ENCODE measurements around the gene PARP1. TPM values are rescaled to one million over a fixed set of nuclear protein-coding genes. Genes with fewer than 3 reads are reported as not detected.

Gene PARP1
- total RNA-seq, 1 experiment from 2014 or later, result 235 TPM

DNA sequence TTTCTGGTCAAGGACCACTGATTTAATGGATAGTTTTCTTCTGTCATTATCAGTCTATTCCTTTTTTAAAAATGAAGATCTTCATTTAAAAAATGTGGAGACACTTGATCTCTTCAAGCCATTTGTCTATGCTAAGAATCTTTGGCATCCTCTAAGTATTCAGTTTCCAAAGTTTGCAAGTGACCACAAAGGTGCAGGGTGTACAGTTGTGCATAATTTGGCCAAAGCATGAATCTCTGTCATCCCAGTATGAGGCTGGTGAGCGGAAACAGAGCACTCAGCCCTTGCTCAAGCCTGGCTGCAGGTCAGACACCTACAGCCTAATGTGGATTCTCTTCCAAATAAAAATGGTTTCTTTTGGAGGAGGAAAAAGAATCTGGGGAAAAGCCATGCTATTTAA is 19.8 kb downstream of the PARP1 start:
- H3K27me3 Mint-ChIP-seq (ENCODE audit: insufficient read depth, unreplicated experiment), result no peaks in the 10 kb centered on the region
- intact Hi-C loops (cut with micrococcal nuclease), result no loop called here
- TF ChIP-seq, protein P1, sequence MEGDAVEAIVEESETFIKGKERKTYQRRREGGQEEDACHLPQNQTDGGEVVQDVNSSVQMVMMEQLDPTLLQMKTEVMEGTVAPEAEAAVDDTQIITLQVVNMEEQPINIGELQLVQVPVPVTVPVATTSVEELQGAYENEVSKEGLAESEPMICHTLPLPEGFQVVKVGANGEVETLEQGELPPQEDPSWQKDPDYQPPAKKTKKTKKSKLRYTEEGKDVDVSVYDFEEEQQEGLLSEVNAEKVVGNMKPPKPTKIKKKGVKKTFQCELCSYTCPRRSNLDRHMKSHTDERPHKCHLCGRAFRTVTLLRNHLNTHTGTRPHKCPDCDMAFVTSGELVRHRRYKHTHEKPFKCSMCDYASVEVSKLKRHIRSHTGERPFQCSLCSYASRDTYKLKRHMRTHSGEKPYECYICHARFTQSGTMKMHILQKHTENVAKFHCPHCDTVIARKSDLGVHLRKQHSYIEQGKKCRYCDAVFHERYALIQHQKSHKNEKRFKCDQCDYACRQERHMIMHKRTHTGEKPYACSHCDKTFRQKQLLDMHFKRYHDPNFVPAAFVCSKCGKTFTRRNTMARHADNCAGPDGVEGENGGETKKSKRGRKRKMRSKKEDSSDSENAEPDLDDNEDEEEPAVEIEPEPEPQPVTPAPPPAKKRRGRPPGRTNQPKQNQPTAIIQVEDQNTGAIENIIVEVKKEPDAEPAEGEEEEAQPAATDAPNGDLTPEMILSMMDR (IDR thresholded peaks at IDR 0.05; ENCODE audit: unreplicated experiment), result no peak
- H3K4me3 Mint-ChIP-seq (ENCODE audit: unreplicated experiment), result no peak overlapping the region
- ChIA-PET CTCF (no interaction called here), POLR2A (interaction anchor here (1.1 to 1.8 kb wide), 2 partner anchors 19 to 79 kb away, joined by 3 to 8 read pairs; partner anchors contain the start of gene LIN9)
- no peaks in the 10 kb centered on the region for H3K9me3 Mint-ChIP-seq (ENCODE audit: unreplicated experiment)
- no peak overlapping the region for H3K27ac Mint-ChIP-seq (ENCODE audit: low read depth, unreplicated experiment)
- no TSS peak for BruUV-seq (replicated peaks)
- peaks cover 100% of the 10 kb centered on the region for H3K36me3 Mint-ChIP-seq (ENCODE audit: insufficient read depth, unreplicated experiment)
- no peaks in the 10 kb centered on the region for H3K4me1 Mint-ChIP-seq (ENCODE audit: insufficient read depth, unreplicated experiment)
- no peak for DNase-seq (ENCODE audit: unreplicated experiment)

DNA sequence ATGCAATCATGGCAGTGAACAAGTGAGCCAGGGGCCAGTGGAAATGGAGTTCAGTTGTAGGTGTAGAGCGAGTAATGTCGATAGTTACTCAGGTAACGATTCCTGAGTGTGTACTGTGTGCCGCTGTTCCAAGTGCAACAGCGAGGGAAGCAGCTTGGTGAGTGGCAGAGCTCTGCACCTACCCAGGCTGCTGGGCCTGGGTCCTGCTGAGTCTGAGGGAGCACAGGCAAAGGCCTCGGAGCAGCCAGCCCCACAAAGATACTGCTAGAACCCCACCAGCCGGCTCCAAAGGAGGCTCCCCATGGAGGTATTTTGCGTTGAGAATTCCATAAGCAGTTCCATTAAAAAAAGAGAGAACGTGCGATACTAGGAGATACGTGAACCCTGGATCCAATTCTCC is 23.2 kb downstream of the PARP1 start:
- CTCF ChIA-PET, result interaction anchor here (1.5 to 1.7 kb wide), 2 partner anchors 11 to 259 kb away, joined by 5 to 6 read pairs; no protein-coding TSS in a partner anchor

DNA sequence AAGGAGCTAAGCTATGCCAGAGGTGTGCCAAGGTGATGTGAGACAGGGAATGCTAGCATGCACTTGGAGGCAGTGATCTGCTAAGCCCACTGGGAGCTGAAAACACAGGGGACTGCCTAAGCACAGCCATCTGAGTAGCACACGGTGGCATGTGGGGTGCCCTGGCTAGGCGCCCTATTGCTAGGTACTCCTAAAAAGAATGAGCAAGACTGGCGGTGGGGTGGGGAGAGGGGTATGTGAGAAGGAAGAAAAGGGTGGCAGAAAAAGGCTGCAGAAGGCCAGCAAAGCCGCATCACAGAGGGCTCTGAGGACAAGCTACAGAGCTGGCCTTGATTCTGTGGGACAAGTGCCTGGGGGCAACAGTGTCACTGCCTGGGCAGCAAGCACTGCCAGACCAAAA is 23.9 kb downstream of the PARP1 start:
- H3K9me3 Mint-ChIP-seq (ENCODE audit: unreplicated experiment), result no peaks in the 10 kb centered on the region
- no peak for DNase-seq (ENCODE audit: unreplicated experiment)
- H3K27ac Mint-ChIP-seq (ENCODE audit: low read depth, unreplicated experiment), result no peak overlapping the region
- CTCF ChIA-PET, result interaction anchor here (0.9 kb wide), 1 partner anchor 22 kb away, joined by 3 read pairs; no protein-coding TSS in a partner anchor
- no peak overlapping the region for H3K4me3 Mint-ChIP-seq (ENCODE audit: unreplicated experiment)
- TF ChIP-seq, protein P1 (IDR thresholded peaks at IDR 0.05; ENCODE audit: unreplicated experiment), result no peak
- no TSS peak for BruUV-seq (replicated peaks)
- intact Hi-C loops (cut with micrococcal nuclease), result no loop called here
- no peaks in the 10 kb centered on the region for H3K27me3 Mint-ChIP-seq (ENCODE audit: insufficient read depth, unreplicated experiment)
- no peaks in the 10 kb centered on the region for H3K4me1 Mint-ChIP-seq (ENCODE audit: insufficient read depth, unreplicated experiment)
- H3K36me3 Mint-ChIP-seq (ENCODE audit: insufficient read depth, unreplicated experiment), result peaks cover 98% of the 10 kb centered on the region
- POLR2A ChIA-PET, result no interaction called here

More for the DNA sequence above, 23.2 kb downstream of the PARP1 start:
- Mint-ChIP-seq H3K9me3 (ENCODE audit: unreplicated experiment) (no peaks in the 10 kb centered on the region), H3K27me3 (ENCODE audit: insufficient read depth, unreplicated experiment) (no peaks in the 10 kb centered on the region), H3K27ac (ENCODE audit: low read depth, unreplicated experiment) (no peak overlapping the region), H3K4me3 (ENCODE audit: unreplicated experiment) (no peak overlapping the region), H3K36me3 (ENCODE audit: insufficient read depth, unreplicated experiment) (peaks cover 98% of the 10 kb centered on the region), H3K4me1 (ENCODE audit: insufficient read depth, unreplicated experiment) (no peaks in the 10 kb centered on the region)
- TF ChIP-seq, protein P1 (IDR thresholded peaks at IDR 0.05; ENCODE audit: unreplicated experiment), result no peak
- no peak for DNase-seq (ENCODE audit: unreplicated experiment)
- intact Hi-C loops (cut with micrococcal nuclease), result no loop called here
- POLR2A ChIA-PET, result interaction anchor here (0.6 to 1.5 kb wide), 2 partner anchors 12 to 107 kb away, joined by 3 read pairs; no protein-coding TSS in a partner anchor
- BruUV-seq (replicated peaks), result no TSS peak

DNA sequence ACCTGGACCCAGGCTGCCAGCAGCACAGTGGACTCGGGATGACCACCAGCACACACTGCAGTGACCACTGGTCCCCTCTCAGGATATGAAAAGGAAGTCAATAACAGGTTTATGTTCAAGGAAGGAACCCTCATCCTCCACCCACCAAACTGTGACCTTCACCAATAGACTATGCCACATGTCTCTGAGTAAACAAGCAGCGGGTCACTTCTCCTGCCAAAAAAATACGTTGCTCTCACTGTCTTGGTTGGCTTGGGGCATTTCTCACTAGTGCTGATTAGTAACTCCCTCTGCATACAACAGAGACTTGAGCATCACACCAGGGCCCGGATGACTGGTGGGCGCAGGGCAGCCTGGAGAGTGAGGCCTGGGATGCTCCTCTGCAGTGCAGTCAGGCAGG is 25.9 kb downstream of the PARP1 start:
- BruUV-seq (replicated peaks), result no TSS peak
- no peaks in the 10 kb centered on the region for H3K9me3 Mint-ChIP-seq (ENCODE audit: unreplicated experiment)
- intact Hi-C loops (cut with micrococcal nuclease), result no loop called here
- peaks cover 98% of the 10 kb centered on the region for H3K36me3 Mint-ChIP-seq (ENCODE audit: insufficient read depth, unreplicated experiment)
- no peak for DNase-seq (ENCODE audit: unreplicated experiment)
- TF ChIP-seq, protein P1 (IDR thresholded peaks at IDR 0.05; ENCODE audit: unreplicated experiment), result no peak
- ChIA-PET CTCF (interaction anchor here (0.7 kb wide), 1 partner anchor 281 kb away, joined by 3 read pairs; no protein-coding TSS in a partner anchor), POLR2A (interaction anchor here (1.4 kb wide), 1 partner anchor 10 kb away, joined by 3 read pairs; no protein-coding TSS in a partner anchor)
- no peak overlapping the region for H3K27ac Mint-ChIP-seq (ENCODE audit: low read depth, unreplicated experiment)
- no peak overlapping the region for H3K4me3 Mint-ChIP-seq (ENCODE audit: unreplicated experiment)
- H3K4me1 Mint-ChIP-seq (ENCODE audit: insufficient read depth, unreplicated experiment), result no peaks in the 10 kb centered on the region
- H3K27me3 Mint-ChIP-seq (ENCODE audit: insufficient read depth, unreplicated experiment), result no peaks in the 10 kb centered on the region

Data from MCF 10A (cell line).